ENCODE data around the gene KEAP1.
A peak's percentile ranks its signal among the peaks of the same experiment; 100 is the strongest.
"Not testable (repeated sequence)": the region's sequence is repeated elsewhere in the genome, so short reads cannot be mapped to it uniquely, and the experiment has no call there.

The KEAP1 gene

DNA sequence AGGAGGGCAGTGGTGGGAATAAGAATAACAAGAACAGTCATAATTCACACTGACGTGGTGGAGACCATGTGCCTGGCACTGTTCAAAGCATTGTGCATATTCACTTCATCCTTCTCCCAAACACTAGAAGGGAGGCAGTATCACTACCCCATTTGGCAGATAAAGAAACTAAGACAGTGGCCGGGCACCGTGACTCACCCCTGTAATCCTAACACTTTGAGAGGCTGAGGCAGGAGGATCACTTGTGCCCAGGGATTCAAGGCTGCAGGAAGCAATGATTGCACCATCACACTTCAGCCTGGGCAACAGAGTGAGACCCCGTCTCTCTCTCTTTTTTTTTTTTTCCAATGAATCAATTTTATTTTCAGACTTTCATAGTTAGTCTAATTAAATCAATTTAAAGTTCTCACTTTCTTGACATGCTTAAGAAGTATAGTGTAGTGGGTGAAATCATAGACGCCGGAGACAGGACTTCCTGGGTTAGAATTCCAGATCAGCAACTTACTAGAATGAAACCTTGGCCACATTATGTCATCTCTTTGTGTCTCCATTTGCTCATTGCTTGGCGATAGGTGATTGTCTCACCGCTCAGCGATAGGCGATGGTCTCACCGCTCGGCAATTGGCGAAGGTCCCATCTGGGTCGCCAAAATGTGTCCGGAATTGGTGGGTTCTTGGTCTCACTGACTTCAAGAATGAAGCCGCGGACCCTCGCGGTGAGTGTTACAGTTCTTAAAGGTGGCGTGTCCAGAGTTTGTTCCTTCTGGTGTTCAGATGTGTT lies 35.2 kb upstream of the KEAP1 start:
- intact Hi-C loops (cut with micrococcal nuclease), result no loop called here
- Mint-ChIP-seq H3K4me1 (ENCODE audit: low read depth) (peaks cover 29% of the 10 kb centered on the region), H3K9me3 (no peaks in the 10 kb centered on the region), H3K27ac (no peak overlapping the region), H3K4me3 (peak overlapping the region; percentile 66), H3K36me3 (ENCODE audit: low read depth) (no peaks in the 10 kb centered on the region), H3K27me3 (peaks cover 32% of the 10 kb centered on the region)

DNA sequence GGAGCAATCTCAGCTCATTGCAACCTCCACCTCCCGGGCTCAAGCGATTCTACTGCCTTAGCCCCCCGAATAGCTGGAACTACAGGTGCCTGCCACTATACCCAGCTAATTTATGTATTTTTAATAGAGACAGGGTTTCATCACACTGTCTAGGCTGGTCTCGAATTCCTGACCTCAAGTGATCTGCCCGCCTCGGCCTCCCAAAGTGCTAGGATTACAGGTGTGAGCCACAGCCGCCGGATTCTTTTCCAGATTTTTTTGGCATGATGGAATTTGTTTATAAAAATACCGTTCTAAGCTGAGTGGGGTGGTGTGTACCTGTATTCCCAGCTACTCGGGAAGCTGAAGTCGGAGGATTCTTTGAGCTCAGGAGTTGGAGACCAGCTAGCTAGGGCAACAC lies 34.5 kb upstream of the KEAP1 start:
- Mint-ChIP-seq H3K27me3 (peaks cover 32% of the 10 kb centered on the region), H3K9me3 (no peaks in the 10 kb centered on the region), H3K27ac (no peak overlapping the region), H3K4me1 (ENCODE audit: low read depth) (peaks cover 26% of the 10 kb centered on the region), H3K36me3 (ENCODE audit: low read depth) (no peaks in the 10 kb centered on the region), H3K4me3 (no peak overlapping the region)
- intact Hi-C loops (cut with micrococcal nuclease), result no loop called here

DNA sequence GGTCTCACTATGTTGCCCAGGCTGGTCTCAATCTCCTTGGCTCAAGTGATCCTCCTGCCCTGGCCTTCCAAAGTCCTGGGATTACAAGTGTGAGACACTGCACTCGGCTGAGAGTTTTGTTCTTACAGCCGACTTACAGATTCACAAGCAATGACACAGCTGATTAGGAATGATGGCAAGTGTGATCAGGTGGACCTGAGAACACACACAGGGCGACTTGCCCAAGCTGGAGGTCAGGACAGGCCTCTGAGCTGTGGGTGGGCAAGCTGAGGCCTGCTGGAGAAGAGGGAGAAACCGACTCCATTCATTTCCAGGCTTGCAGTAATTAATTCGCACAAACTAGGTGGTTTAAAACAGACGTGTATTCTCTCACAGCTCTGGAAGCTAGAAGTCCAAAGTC lies 32.5 kb upstream of the KEAP1 start:
- H3K27ac Mint-ChIP-seq, result no peak overlapping the region
- no peak overlapping the region for H3K4me3 Mint-ChIP-seq
- no peaks in the 10 kb centered on the region for H3K36me3 Mint-ChIP-seq (ENCODE audit: low read depth)
- H3K4me1 Mint-ChIP-seq (ENCODE audit: low read depth), result peaks cover 21% of the 10 kb centered on the region
- intact Hi-C loops (cut with micrococcal nuclease), result no loop called here
- no peaks in the 10 kb centered on the region for H3K9me3 Mint-ChIP-seq
- H3K27me3 Mint-ChIP-seq, result peaks cover 32% of the 10 kb centered on the region

DNA sequence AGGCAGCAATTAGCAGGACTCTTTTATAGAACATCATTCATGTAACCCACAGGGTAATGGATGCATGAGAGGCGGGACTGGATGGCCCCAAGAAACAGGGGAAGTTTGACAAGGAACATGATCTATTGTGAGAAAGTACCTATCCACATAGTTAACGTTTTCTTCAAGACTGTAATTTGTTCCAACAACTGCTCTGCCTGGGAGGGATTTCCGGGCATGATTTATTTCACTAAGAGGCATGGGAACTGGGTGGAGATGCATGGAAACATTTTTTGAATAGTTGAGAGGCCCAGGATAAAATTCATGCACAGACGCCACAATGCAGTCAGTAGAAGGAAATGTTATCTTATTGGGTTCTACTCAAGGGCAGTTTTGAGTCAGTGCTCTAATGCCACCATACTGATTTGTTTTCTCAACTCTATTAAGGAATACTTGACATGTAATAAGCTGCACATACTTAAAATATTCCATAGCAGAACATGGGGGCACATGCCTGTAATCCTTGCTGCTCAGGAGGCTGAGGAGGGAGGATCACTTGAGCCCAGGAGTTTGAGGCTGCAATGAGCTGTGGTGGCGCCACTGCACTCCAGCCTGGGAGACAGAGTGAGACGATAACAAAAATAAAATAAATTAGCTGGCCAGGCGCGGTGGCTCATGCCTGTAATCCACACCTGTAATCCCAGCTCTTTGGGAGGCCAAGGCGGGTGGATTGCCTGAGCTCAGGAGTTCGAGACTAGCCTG lies 30.7 kb upstream of the KEAP1 start:
- no peaks in the 10 kb centered on the region for H3K9me3 Mint-ChIP-seq
- no peaks in the 10 kb centered on the region for H3K36me3 Mint-ChIP-seq (ENCODE audit: low read depth)
- H3K4me1 Mint-ChIP-seq (ENCODE audit: low read depth), result peaks cover 10% of the 10 kb centered on the region
- peaks cover 26% of the 10 kb centered on the region for H3K27me3 Mint-ChIP-seq
- no peak overlapping the region for H3K27ac Mint-ChIP-seq
- no peak overlapping the region for H3K4me3 Mint-ChIP-seq
- intact Hi-C loops (cut with micrococcal nuclease), result no loop called here

DNA sequence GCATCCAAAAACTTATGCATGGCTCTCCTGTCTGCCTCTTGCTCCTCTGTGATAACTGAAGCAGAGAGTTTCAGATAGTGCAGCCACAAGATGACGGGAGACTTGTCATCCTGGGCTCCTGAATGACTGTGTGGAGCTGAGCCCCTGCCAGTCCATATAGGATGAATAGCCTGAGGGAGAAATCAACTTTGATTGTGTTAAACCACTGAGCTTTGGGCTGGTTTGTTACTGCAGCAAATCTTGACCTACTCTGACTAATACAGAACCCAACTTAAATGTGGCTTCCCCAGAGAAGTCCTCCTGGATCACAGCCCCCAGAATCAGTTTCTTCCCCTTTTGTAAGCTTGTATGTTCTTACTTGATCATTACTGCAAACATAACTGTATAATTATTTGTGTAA lies 29.3 kb upstream of the KEAP1 start:
- Mint-ChIP-seq H3K27ac (no peak overlapping the region), H3K36me3 (ENCODE audit: low read depth) (no peaks in the 10 kb centered on the region), H3K4me1 (ENCODE audit: low read depth) (no peaks in the 10 kb centered on the region), H3K9me3 (no peaks in the 10 kb centered on the region), H3K27me3 (peaks cover 20% of the 10 kb centered on the region), H3K4me3 (no peak overlapping the region)
- intact Hi-C loops (cut with micrococcal nuclease), result no loop called here

DNA sequence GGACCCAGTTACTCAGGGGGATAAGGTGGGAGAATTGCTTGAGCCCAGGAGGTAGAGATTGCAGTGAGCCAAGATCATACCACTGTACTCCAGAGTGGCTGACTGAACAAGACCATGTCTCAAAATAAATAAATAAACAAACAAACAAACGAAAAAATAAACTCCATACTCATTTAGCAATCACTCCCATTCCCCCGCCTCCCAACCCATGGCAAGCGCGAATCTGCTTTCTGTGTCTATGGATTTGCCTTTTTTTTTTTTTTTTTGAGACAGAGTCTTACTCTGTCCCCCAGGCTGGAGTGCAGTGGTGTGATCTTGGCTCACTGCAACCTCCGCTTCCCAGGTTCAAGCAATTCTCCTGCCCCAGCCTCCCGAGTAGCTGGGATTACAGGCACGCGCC lies 23.7 kb upstream of the KEAP1 start:
- H3K27ac Mint-ChIP-seq; H3K4me3 Mint-ChIP-seq; H3K4me1 Mint-ChIP-seq (ENCODE audit: low read depth); H3K9me3 Mint-ChIP-seq; intact Hi-C loops (cut with micrococcal nuclease); H3K36me3 Mint-ChIP-seq (ENCODE audit: low read depth): not testable (repeated sequence)
- H3K27me3 Mint-ChIP-seq, result peaks cover 16% of the 10 kb centered on the region

DNA sequence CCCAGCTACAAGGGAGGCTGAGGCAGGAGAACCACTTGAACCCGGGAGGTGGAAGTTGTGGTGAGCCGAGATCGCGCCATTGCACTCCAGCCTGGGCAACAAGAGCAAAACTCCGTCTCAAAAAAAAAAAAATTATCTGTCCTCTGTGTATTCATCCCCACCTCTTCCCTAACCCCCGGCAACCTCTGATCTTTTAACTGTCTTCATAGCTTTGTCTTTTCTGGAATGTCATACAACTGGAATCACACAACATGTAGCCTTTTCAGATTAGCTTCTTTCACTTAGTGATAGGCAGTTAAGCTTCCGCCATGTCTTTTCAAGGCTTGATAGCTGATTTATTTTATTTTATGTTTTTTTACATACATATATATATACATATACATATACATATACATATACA lies 22.5 kb upstream of the KEAP1 start:
- intact Hi-C loops (cut with micrococcal nuclease), result no loop called here
- Mint-ChIP-seq H3K27ac (no peak overlapping the region), H3K9me3 (no peaks in the 10 kb centered on the region), H3K36me3 (ENCODE audit: low read depth) (no peaks in the 10 kb centered on the region), H3K27me3 (peaks cover 22% of the 10 kb centered on the region), H3K4me1 (ENCODE audit: low read depth) (no peaks in the 10 kb centered on the region), H3K4me3 (no peak overlapping the region)

DNA sequence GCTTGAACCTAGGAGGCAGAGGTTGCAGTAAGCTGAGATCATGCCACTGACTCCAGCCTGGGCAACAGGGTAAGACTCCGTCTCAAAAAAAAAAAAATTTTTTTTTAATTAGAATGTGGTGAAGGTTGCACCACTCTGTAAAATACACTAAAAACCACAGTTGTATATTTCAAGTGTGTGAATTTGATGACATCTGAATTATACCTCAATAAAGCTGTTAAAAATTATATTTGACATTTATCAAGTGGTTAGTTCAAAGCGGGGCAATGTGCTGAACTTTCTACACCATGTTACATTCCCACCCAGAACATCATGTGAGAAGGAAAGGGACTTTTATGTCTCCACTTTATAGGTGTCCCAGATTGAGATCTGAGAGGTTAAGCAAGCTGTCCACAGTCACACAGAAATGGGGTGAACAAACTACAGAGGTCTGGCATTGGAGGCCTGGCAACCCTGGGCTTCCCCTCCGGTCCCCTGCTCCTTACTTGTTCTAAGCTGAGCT lies 20.0 kb upstream of the KEAP1 start:
- intact Hi-C loops (cut with micrococcal nuclease), result no loop called here
- H3K9me3 Mint-ChIP-seq, result no peaks in the 10 kb centered on the region

DNA sequence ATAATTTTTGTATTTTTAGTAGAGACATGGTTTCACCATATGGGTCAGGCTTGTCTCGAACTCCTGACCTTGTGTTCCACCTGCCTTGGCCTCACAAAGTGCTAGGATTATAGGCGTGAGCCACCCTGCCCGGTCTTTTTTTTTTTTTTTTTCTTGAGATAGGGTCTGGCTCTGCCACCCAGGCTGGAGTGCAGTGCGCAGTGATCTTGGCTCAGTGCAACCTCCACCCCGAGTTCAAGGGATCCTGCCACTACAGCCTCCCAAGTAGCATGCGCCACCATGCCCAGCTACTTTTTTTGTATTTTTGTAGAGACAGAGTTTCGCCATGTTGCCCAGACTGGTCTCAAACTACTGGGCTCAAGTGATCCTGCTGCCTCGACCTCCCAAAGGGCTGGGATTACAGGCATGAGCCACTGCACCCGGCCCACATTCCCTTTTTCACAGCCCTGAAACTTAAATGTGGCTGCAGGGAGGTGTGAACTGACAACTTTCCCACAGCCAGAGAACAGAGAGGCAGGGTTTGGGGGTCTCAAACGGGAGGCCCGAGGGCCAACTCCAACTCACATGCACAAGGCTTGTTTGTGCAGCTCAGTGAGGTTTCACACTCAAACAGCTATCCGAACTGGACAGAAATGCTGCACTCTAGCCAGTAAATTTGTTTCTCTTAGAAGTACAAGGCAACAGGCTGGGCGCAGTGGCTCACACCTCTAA lies 18.5 kb upstream of the KEAP1 start:
- no peak overlapping the region for H3K27ac Mint-ChIP-seq
- peaks cover 53% of the 10 kb centered on the region for H3K27me3 Mint-ChIP-seq
- intact Hi-C loops (cut with micrococcal nuclease), result no loop called here
- H3K9me3 Mint-ChIP-seq, result no peaks in the 10 kb centered on the region
- H3K4me3 Mint-ChIP-seq, result no peak overlapping the region
- no peaks in the 10 kb centered on the region for H3K36me3 Mint-ChIP-seq (ENCODE audit: low read depth)
- H3K4me1 Mint-ChIP-seq (ENCODE audit: low read depth), result peaks cover 23% of the 10 kb centered on the region

More for the DNA sequence above, 20.0 kb upstream of the KEAP1 start:
- no peak overlapping the region for H3K27ac Mint-ChIP-seq
- H3K4me3 Mint-ChIP-seq, result no peak overlapping the region
- H3K4me1 Mint-ChIP-seq (ENCODE audit: low read depth), result peaks cover 14% of the 10 kb centered on the region
- no peaks in the 10 kb centered on the region for H3K36me3 Mint-ChIP-seq (ENCODE audit: low read depth)
- peaks cover 41% of the 10 kb centered on the region for H3K27me3 Mint-ChIP-seq

DNA sequence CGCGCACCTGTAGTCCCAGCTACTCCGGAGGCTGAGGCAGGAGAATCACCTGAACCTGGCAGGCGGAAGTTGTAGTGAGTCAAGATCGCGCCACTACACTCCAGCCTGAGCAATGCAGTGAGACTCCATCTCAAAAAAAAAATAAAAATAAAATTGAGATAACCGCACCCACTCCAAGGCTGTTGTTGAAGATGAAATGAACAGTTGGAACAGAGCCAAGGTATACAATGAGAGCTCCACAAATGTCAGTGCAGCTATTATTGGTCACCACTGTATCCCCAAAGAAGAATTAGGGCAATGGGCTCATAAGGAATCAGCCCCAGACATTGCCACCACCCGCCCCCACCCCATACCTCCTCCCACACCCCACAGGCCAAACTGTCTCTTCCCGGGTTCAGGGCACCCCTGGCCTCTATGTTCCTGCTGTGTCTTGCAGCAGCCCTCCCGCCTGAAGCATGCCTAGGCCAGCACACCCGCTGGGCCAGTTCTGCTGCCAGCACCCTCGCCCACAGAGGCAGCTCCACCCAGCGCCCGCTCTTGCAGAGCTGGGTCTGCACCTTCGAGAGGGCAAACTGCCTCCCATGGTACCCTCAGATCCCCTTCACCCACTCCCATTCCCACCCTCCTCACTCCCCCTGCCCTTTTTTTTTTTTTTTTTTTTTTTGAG lies 17.6 kb upstream of the KEAP1 start:
- Mint-ChIP-seq H3K27me3 (peaks cover 61% of the 10 kb centered on the region), H3K27ac (no peak overlapping the region), H3K9me3 (no peaks in the 10 kb centered on the region), H3K4me3 (no peak overlapping the region), H3K36me3 (ENCODE audit: low read depth) (no peaks in the 10 kb centered on the region), H3K4me1 (ENCODE audit: low read depth) (peaks cover 25% of the 10 kb centered on the region)
- intact Hi-C loops (cut with micrococcal nuclease), result no loop called here

DNA sequence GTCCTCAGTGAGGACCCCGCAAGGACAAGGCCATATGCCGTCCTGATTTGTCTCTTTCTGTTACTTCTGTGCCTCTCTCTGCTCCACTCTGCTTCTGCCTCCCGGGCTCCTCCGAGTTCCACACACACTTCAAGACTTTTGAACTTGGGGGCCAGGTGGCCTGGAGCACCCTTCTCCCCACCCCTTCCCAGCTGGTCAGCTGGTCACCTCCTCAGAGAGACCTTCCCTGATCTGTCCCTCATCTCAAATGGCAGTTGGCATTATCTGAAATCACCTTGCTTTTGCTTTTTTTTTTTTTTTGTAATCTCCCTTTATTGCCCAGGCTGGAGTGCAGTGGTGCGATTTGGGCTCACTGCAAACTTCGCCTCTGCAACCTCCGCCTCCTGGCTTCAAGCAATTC lies 16.3 kb upstream of the KEAP1 start:
- intact Hi-C loops (cut with micrococcal nuclease), result no loop called here
- Mint-ChIP-seq H3K4me3 (no peak overlapping the region), H3K36me3 (ENCODE audit: low read depth) (no peaks in the 10 kb centered on the region), H3K27ac (no peak overlapping the region), H3K4me1 (ENCODE audit: low read depth) (peaks cover 30% of the 10 kb centered on the region), H3K27me3 (peaks cover 75% of the 10 kb centered on the region), H3K9me3 (no peaks in the 10 kb centered on the region)

DNA sequence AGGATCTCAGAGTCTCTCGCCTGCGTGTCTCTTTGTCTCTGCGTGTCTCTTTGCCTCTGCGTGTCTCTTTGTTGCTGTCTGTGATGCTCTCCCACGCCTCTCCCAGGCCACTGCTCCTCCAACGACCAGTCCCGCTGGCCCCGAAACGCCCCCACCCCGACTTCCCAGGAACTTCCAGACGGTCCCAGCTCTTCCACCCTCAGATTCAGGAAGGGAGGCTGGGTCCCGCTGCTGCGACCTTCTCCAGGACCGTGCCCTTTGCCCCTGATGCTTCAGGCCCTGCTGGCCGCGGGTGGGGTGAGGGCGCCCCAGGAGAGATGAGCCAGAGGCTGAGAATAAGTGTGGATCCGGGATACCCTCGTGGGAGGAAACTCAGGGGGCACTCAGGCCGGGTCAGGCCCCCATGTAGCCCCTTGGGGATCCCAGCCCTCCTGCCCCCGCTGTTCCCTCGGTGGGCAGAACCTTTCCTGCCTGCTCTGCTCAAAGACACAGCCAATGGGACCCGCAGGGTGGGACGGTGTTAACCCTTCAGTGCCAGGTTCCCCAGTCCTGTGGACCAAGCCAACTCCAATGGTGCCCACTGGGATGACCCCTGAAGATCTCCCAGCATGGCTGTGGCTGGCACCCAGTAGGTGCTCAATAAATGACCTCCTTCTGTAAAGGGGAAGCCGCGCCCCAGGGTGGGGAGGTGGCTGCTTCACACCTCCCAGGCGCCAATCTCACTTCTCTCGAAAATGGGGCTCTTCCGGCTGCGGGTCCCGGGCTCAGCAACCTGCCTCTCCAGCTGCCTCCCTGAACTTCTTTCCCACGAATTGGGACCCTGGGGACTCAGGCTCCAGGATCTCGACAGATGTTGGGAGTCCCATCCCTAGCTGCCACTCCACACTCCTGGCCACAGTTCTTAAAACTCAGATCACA lies 15.5 kb upstream of the KEAP1 start:
- peaks cover 77% of the 10 kb centered on the region for H3K27me3 Mint-ChIP-seq

More for the DNA sequence above, 15.5 kb upstream of the KEAP1 start:
- H3K9me3 Mint-ChIP-seq, result no peaks in the 10 kb centered on the region
- intact Hi-C loops (cut with micrococcal nuclease), result no loop called here
- peaks cover 35% of the 10 kb centered on the region for H3K4me1 Mint-ChIP-seq (ENCODE audit: low read depth)
- H3K36me3 Mint-ChIP-seq (ENCODE audit: low read depth), result no peaks in the 10 kb centered on the region
- no peak overlapping the region for H3K4me3 Mint-ChIP-seq
- H3K27ac Mint-ChIP-seq, result peak overlapping the region; percentile 5

All from dendritic cell treated with granulocyte-macrophage colony-stimulating factor and Interleukin-4, amounts not matched to agents 40 ng/mL and 50 ng/mL, for 4 days (primary cell).